Right renal cortex interstitium (tissue), 3 donors: ENCODE data around the gene CPHXL. TPM values are rescaled to one million over a fixed set of nuclear protein-coding genes. Genes with fewer than 3 reads are reported as not detected.

Source experiments
- DNase-seq, 3 donors: peaks; one replicate each; pipeline ENCODE4 v3.0.0-alpha.2; 2013; ENCODE audit warnings: low read depth in 3 of 3, low spot score in 2 of 3
- polyA plus RNA-seq, 3 donors: library from polyadenylated mRNA; unstranded; fragments of 120-200 nt; gene quantifications; one replicate each; pipeline ENCODE4 v1.2.1, GENCODE V29; 2013; ENCODE audit not compliant: insufficient read length in 3 of 3

CPHXL gene
- polyA plus RNA-seq, 3 donors = not detected

GRCh38 chr16:75702242-75702641, 24.0 kb downstream of the CPHXL start:
- no peak for DNase-seq

- no peak for DNase-seq
These were observed 24.9 kb downstream of the CPHXL start, which contains the start of gene DUXB for GRCh38 chr16:75701361-75701760. Gene DUXB, minus strand, starts transcription at chr16:75701461. Its CDS starts 43 bp downstream, at chr16:75701418.

- DNase-seq = no peak
These were observed 28.7 kb downstream of the CPHXL start for GRCh38 chr16:75697571-75697970.

- DNase-seq = no peak
These were observed 30.6 kb downstream of the CPHXL start for GRCh38 chr16:75695708-75696107.

- DNase-seq = no peak
These were observed 38.9 kb downstream of the CPHXL start for GRCh38 chr16:75687361-75687760.

GRCh38 chr16:75682308-75682707, 44.0 kb downstream of the CPHXL start:
- no peak for DNase-seq

- no peak for DNase-seq
These were observed 46.9 kb downstream of the CPHXL start for GRCh38 chr16:75679366-75679765.

- DNase-seq = no peak
These were observed 49.4 kb downstream of the CPHXL start, which contains the start of gene CPHXL2 for GRCh38 chr16:75676909-75677308. Gene CPHXL2, minus strand, starts transcription at chr16:75677009. Its CDS starts 10 bp downstream, at chr16:75676999.

- DNase-seq = no peak
These were observed 58.8 kb downstream of the CPHXL start for GRCh38 chr16:75667503-75667902.

Other genes with a start within 250 kb of the CPHXL start
- gene CHST6, start 231.0 kb downstream of the CPHXL start, polyA plus RNA-seq = 1 to 10 TPM in 1 of 3 donors, under 1 TPM in 2; 0.72 to 1.1 (median 0.78) TPM
- under 1 TPM; 0.62 to 0.78 (median 0.64) TPM for gene CHST5, start 190.4 kb downstream of the CPHXL start, polyA plus RNA-seq
- gene TMEM231, start 170.2 kb downstream of the CPHXL start, polyA plus RNA-seq = 10 to 100 TPM; 18.4 to 20.5 (median 19.4) TPM
- 100 to 1,000 TPM; 199 to 200 (median 200) TPM for gene GABARAPL2, start 160.1 kb downstream of the CPHXL start, polyA plus RNA-seq
- 10 to 100 TPM; 40.1 to 64.9 (median 50.0) TPM for gene ADAT1, start 103.2 kb downstream of the CPHXL start, polyA plus RNA-seq
- gene KARS1, start 78.8 kb downstream of the CPHXL start, polyA plus RNA-seq = 100 to 1,000 TPM; 145 to 152 (median 148) TPM
- 10 to 100 TPM; 89.5 to 93.4 (median 92.5) TPM for gene TERF2IP, start 78.7 kb downstream of the CPHXL start, polyA plus RNA-seq
- not detected for gene CPHXL2, start 49.5 kb downstream of the CPHXL start, polyA plus RNA-seq
- gene DUXB, start 25.0 kb downstream of the CPHXL start, polyA plus RNA-seq = under 1 TPM in 1 of 3 donors, not detected in 2; 0.11 TPM